ENCODE measurements around the gene TBCA. TPM values are rescaled to one million over a fixed set of nuclear protein-coding genes. Genes with fewer than 3 reads are reported as not detected.

Gene TBCA
- total and polyA plus RNA-seq, 4 donors: 122 to 248 (median 154) TPM

GRCh38 chr5:77812926-77813589, 36.9 kb upstream of the TBCA start:
- Histone ChIP-seq H3K36me3 (ENCODE audit: control insufficient read depth in 4 of 4, insufficient read depth in 4 of 4, low read length in 4 of 4) (no peaks in the 10 kb centered on the region), H3K4me1 (ENCODE audit: control insufficient read depth in 5 of 5, insufficient read depth in 5 of 5, low read length in 5 of 5) (no peaks in the 10 kb centered on the region), H3K4me3 (no peak overlapping the region), H3K27ac (ENCODE audit: low read depth in 1 of 2, low read length in 1 of 2) (no peak overlapping the region), H3K27me3 (ENCODE audit: control insufficient read depth in 3 of 3, insufficient read depth in 3 of 3, low read length in 2 of 3) (no peaks in the 10 kb centered on the region), H3K9ac (ENCODE audit: insufficient read depth in 1 of 2, low read length in 2 of 2) (no peak overlapping the region), H3K9me3 (ENCODE audit: control insufficient read depth in 4 of 4, insufficient read depth in 3 of 4, low read length in 3 of 4) (peaks cover 0 to 7% (median 0%) of the 10 kb centered on the region in 4 donors)
- TF ChIP-seq, protein P1, sequence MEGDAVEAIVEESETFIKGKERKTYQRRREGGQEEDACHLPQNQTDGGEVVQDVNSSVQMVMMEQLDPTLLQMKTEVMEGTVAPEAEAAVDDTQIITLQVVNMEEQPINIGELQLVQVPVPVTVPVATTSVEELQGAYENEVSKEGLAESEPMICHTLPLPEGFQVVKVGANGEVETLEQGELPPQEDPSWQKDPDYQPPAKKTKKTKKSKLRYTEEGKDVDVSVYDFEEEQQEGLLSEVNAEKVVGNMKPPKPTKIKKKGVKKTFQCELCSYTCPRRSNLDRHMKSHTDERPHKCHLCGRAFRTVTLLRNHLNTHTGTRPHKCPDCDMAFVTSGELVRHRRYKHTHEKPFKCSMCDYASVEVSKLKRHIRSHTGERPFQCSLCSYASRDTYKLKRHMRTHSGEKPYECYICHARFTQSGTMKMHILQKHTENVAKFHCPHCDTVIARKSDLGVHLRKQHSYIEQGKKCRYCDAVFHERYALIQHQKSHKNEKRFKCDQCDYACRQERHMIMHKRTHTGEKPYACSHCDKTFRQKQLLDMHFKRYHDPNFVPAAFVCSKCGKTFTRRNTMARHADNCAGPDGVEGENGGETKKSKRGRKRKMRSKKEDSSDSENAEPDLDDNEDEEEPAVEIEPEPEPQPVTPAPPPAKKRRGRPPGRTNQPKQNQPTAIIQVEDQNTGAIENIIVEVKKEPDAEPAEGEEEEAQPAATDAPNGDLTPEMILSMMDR (IDR thresholded peaks at IDR 0.05; ENCODE audit: control extremely low read depth, extremely low read depth): no peak
- 86 to 92% methylated on average over 3 of the region's 3 CpGs for WGBS, 2 donors
- DNase-seq (no peak), ATAC-seq (ENCODE audit: insufficient read depth, low FRiP score) (no peak)

GRCh38 chr5:77806213-77806843, 30.2 kb upstream of the TBCA start:
- no peak for ATAC-seq (ENCODE audit: insufficient read depth, low FRiP score)
- no peaks in the 10 kb centered on the region for H3K27me3 ChIP-seq (ENCODE audit: control insufficient read depth in 3 of 3, insufficient read depth in 3 of 3, low read length in 2 of 3)
- no peak for DNase-seq
- no peak overlapping the region for H3K4me3 ChIP-seq
- WGBS, 2 donors: 38 to 100% methylated on average over 1 of the region's 1 CpG
- no peak overlapping the region for H3K9ac ChIP-seq (ENCODE audit: insufficient read depth in 1 of 2, low read length in 2 of 2)
- no peaks in the 10 kb centered on the region for H3K36me3 ChIP-seq (ENCODE audit: control insufficient read depth in 4 of 4, insufficient read depth in 4 of 4, low read length in 4 of 4)
- no peak overlapping the region for H3K27ac ChIP-seq (ENCODE audit: low read depth in 1 of 2, low read length in 1 of 2)
- TF ChIP-seq, protein P1 (IDR thresholded peaks at IDR 0.05; ENCODE audit: control extremely low read depth, extremely low read depth): no peak
- H3K4me1 ChIP-seq (ENCODE audit: control insufficient read depth in 5 of 5, insufficient read depth in 5 of 5, low read length in 5 of 5): no peaks in the 10 kb centered on the region
- peaks cover 0 to 4% (median 2%) of the 10 kb centered on the region in 4 donors for H3K9me3 ChIP-seq (ENCODE audit: control insufficient read depth in 4 of 4, insufficient read depth in 3 of 4, low read length in 3 of 4)

GRCh38 chr5:77798456-77798855, 22.3 kb upstream of the TBCA start:
- DNase-seq (no peak), ATAC-seq (ENCODE audit: insufficient read depth, low FRiP score) (no peak)
- no peaks in the 10 kb centered on the region for H3K4me1 ChIP-seq (ENCODE audit: control insufficient read depth in 5 of 5, insufficient read depth in 5 of 5, low read length in 5 of 5)
- no peaks in the 10 kb centered on the region for H3K36me3 ChIP-seq (ENCODE audit: control insufficient read depth in 4 of 4, insufficient read depth in 4 of 4, low read length in 4 of 4)
- peaks cover 0 to 5% (median 1%) of the 10 kb centered on the region in 4 donors for H3K9me3 ChIP-seq (ENCODE audit: control insufficient read depth in 4 of 4, insufficient read depth in 3 of 4, low read length in 3 of 4)
- TF ChIP-seq, protein P1 (IDR thresholded peaks at IDR 0.05; ENCODE audit: control extremely low read depth, extremely low read depth): no peak
- no peak overlapping the region for H3K4me3 ChIP-seq
- 27 to 39% methylated on average over 1 of the region's 1 CpG for WGBS, 2 donors
- H3K27me3 ChIP-seq (ENCODE audit: control insufficient read depth in 3 of 3, insufficient read depth in 3 of 3, low read length in 2 of 3): no peaks in the 10 kb centered on the region
- H3K27ac ChIP-seq (ENCODE audit: low read depth in 1 of 2, low read length in 1 of 2): no peak overlapping the region
- H3K9ac ChIP-seq (ENCODE audit: insufficient read depth in 1 of 2, low read length in 2 of 2): no peak overlapping the region

Data from lung (tissue), 12 donors.